Astrocyte of the spinal cord (primary cell): ENCODE data around the gene NGLY1.
A peak's percentile ranks its signal among the peaks of the same experiment; 100 is the strongest.

ENCODE experiments used
- DNase-seq: peaks from one replicate; pipeline ENCODE4 v3.0.0; 2011; ENCODE audit warnings: low read depth, low spot score
- H3K4me3 ChIP-seq: 2 replicates; pipeline ENCODE4 v1.5.1; 2011; ENCODE audit warnings: low read depth, mild to moderate bottlenecking, low read length, moderate library complexity
- CTCF ChIP-seq: IDR thresholded peaks from 2 replicates; pipeline ENCODE4 v1.5.1; 2012; ENCODE audit warnings: low read depth, mild to moderate bottlenecking, low read length, inconsistent platforms
- in situ Hi-C: cut with HindIII; loops from 2 replicates; pipeline ENCODE4 v1.10.0; 2017; ENCODE audit warnings: low sequenced_read_pairs

NGLY1 gene

GRCh38 chr3:25678581-25678980, 104.7 kb downstream of the NGLY1 start:
- H3K4me3 ChIP-seq, result no peak overlapping the region
- no peak for TF ChIP-seq CTCF
- peak; percentile 4 for DNase-seq
- in situ Hi-C loops, result no loop called here

GRCh38 chr3:25677121-25677520, 106.1 kb downstream of the NGLY1 start:
- H3K4me3 ChIP-seq, result no peak overlapping the region
- no peak for TF ChIP-seq CTCF
- in situ Hi-C loops, result no loop called here
- DNase-seq, result no peak

- H3K4me3 ChIP-seq, result no peak overlapping the region
- in situ Hi-C loops, result no loop called here
- DNase-seq, result no peak
- TF ChIP-seq CTCF, result no peak
These were observed 108.6 kb downstream of the NGLY1 start for GRCh38 chr3:25674670-25675069.

GRCh38 chr3:25673738-25674298, 109.4 kb downstream of the NGLY1 start:
- DNase-seq, result no peak
- TF ChIP-seq CTCF, result no peak
- no peak overlapping the region for H3K4me3 ChIP-seq
- in situ Hi-C loops, result no loop called here
